Fibroblast of lung (primary cell): ENCODE data around the gene ARSJ. TPM values are rescaled to one million over a fixed set of nuclear protein-coding genes. Genes with fewer than 3 reads are reported as not detected.

Experiments
- DNase-seq, 2 donors: peaks; one replicate each; pipeline versions ENCODE4 v3.0.0 to v3.0.0-alpha.2; 2010; ENCODE audit warnings: low read depth in 2 of 2
- H2AFZ ChIP-seq: 2 replicates; pipeline ENCODE4 v1.5.1; 2012; ENCODE audit warnings: low read length, control low read depth, inconsistent platforms
- H3K27ac ChIP-seq: 2 replicates; pipeline ENCODE4 v1.5.1; 2011; ENCODE audit warnings: low read length, control low read depth; ENCODE audit not compliant: insufficient read depth
- H3K27me3 ChIP-seq: 2 replicates; pipeline ENCODE4 v1.5.1; 2011; ENCODE audit warnings: mild to moderate bottlenecking, low read length; ENCODE audit not compliant: control insufficient read depth, insufficient read depth
- H3K36me3 ChIP-seq: 2 replicates; pipeline ENCODE4 v1.5.1; 2011; ENCODE audit warnings: low read length; ENCODE audit not compliant: control insufficient read depth, insufficient read depth
- H3K4me1 ChIP-seq: 2 replicates; pipeline ENCODE4 v1.5.1; 2011; ENCODE audit warnings: low read length; ENCODE audit not compliant: control insufficient read depth, insufficient read depth; ENCODE audit errors: extremely low read depth
- H3K4me2 ChIP-seq: 2 replicates; pipeline ENCODE4 v1.5.1; 2011; ENCODE audit warnings: low read length, control low read depth; ENCODE audit not compliant: insufficient read depth; ENCODE audit errors: extremely low read depth
- H3K4me3 ChIP-seq, 4 experiments: fragments of 200-600 bp in 1 of 4; sonication (generic) in 1 of 4; replicated peaks in 1 of 4; 2 replicates each; pipeline ENCODE4 v1.5.1; 2011 to 2016; ENCODE audit warnings: low read length in 4 of 4, low read depth in 3 of 4, mild to moderate bottlenecking in 3 of 4, control low read depth in 2 of 4, inconsistent platforms in 1 of 4, mixed read lengths in 1 of 4; ENCODE audit not compliant: insufficient read depth in 1 of 4; ENCODE audit errors: control extremely low read depth in 1 of 4
- H3K79me2 ChIP-seq: 2 replicates; pipeline ENCODE4 v1.5.1; 2012; ENCODE audit warnings: mild to moderate bottlenecking, low read length, inconsistent platforms; ENCODE audit not compliant: control insufficient read depth, insufficient read depth
- H3K9ac ChIP-seq: 2 replicates; pipeline ENCODE4 v1.5.1; 2011; ENCODE audit warnings: mild to moderate bottlenecking, low read length, control low read depth; ENCODE audit not compliant: insufficient read depth
- H3K9me3 ChIP-seq: 2 replicates; pipeline ENCODE4 v1.5.1; 2012; ENCODE audit warnings: low read depth, low read length; ENCODE audit not compliant: control insufficient read depth, insufficient read depth
- H4K20me1 ChIP-seq: 2 replicates; pipeline ENCODE4 v1.5.1; 2011; ENCODE audit warnings: low read length; ENCODE audit not compliant: control insufficient read depth, insufficient read depth; ENCODE audit errors: extremely low read depth
- EZH2 ChIP-seq: IDR thresholded peaks from 2 replicates; pipeline ENCODE4 v1.5.1; 2012; ENCODE audit warnings: low read length, control low read depth, mild to moderate bottlenecking; ENCODE audit errors: missing control alignments
- polyA plus RNA-seq, 2 donors: library from polyadenylated mRNA; depleted of rRNA in 1 of 2; stranded (reverse) in 1 of 2; unstranded in 1 of 2; fragments of >200 nt; gene quantifications; 2 replicates each; pipeline ENCODE4 v1.2.1, GENCODE V29; 2011 to 2012; ENCODE audit warnings: missing spikeins in 1 of 2
- total RNA-seq: library from RNA; depleted of rRNA; stranded (reverse); fragments of >200 nt; gene quantifications from 2 replicates; pipeline ENCODE4 v1.2.1, GENCODE V29; 2014
- TF ChIP-seq, protein P1 (sequence below), 2 donors: IDR thresholded peaks in 1 of 2; conservative IDR thresholded peaks in 1 of 2; 1 replicate in 1 of 2; 2 replicates in 1 of 2; pipeline ENCODE4 v1.5.1; 2011 to 2012; ENCODE audit warnings: low read length in 2 of 2, control low read depth in 1 of 2, inconsistent platforms in 1 of 2, low read depth in 1 of 2, mild to moderate bottlenecking in 1 of 2

The ARSJ gene
- total and polyA plus RNA-seq, 2 donors (not counting 1 experiment from before 2014, with no cell fraction given) = 51.1 to 56.6 TPM

DNA sequence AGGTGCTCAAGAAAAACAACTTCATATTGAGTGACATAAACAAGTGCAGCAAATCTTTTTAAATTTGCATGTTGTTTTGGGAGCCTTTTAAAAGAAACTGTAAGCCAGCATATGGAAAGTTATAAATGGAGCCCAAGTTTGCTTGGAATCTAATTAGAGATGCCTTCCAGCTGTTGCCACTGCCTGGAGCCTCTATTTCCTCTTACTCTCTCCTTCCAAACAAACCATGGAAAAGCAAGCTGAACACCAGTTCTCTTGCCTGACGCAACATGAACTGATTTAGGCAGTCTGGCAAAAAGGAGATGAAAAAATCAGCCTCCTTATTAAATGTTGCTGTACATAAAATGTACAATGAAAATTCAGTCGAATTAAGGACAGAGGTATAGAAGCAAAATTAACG is 21.5 kb downstream of the ARSJ start:
- H3K27ac ChIP-seq = peak overlapping the region; percentile 84
- H3K9me3 ChIP-seq = no peaks in the 10 kb centered on the region
- no peak overlapping the region for H3K9ac ChIP-seq
- peaks cover 35% of the 10 kb centered on the region for H3K4me1 ChIP-seq
- no peaks in the 10 kb centered on the region for H3K36me3 ChIP-seq
- H2AFZ ChIP-seq = no peak overlapping the region
- DNase-seq = peak in 1 of 2 donors; percentile 88
- no peaks in the 10 kb centered on the region for H4K20me1 ChIP-seq
- no peak overlapping the region for H3K4me3 ChIP-seq
- H3K27me3 ChIP-seq = no peaks in the 10 kb centered on the region
- TF ChIP-seq, protein P1, sequence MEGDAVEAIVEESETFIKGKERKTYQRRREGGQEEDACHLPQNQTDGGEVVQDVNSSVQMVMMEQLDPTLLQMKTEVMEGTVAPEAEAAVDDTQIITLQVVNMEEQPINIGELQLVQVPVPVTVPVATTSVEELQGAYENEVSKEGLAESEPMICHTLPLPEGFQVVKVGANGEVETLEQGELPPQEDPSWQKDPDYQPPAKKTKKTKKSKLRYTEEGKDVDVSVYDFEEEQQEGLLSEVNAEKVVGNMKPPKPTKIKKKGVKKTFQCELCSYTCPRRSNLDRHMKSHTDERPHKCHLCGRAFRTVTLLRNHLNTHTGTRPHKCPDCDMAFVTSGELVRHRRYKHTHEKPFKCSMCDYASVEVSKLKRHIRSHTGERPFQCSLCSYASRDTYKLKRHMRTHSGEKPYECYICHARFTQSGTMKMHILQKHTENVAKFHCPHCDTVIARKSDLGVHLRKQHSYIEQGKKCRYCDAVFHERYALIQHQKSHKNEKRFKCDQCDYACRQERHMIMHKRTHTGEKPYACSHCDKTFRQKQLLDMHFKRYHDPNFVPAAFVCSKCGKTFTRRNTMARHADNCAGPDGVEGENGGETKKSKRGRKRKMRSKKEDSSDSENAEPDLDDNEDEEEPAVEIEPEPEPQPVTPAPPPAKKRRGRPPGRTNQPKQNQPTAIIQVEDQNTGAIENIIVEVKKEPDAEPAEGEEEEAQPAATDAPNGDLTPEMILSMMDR (conservative IDR thresholded peaks at IDR 0.05 in 1 of 2, IDR thresholded peaks at IDR 0.05 in 1 of 2; ENCODE audit: low read depth in 1 of 2, low read length in 2 of 2) = no peak
- TF ChIP-seq EZH2 = no peak
- peak overlapping the region; percentile 86 for H3K4me2 ChIP-seq
- peaks cover 76% of the 10 kb centered on the region for H3K79me2 ChIP-seq

DNA sequence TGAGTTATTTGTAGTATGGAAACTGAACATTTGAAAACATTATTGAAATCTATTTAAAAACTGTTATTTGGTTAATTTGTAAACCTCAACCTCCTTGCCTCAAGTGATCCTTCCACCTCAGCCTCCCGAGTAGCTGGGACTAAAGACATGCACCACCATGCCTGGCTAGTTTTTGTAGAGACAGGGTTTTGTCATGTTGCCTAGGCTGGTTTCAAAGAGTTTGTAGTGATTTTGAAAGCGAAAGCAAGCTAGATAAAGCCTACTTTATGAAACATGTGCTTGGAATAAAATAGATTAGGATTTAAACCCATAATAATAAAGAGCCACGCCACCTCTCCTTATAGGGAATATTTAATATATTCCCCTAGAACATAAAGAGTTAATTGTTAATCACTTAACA is 23.5 kb downstream of the ARSJ start:
- H3K36me3 ChIP-seq = no peaks in the 10 kb centered on the region
- H4K20me1 ChIP-seq = no peaks in the 10 kb centered on the region
- DNase-seq = peak in 1 of 2 donors; percentile 39
- peak overlapping the region in 3 of 4 experiments; percentile 15 to 20 (median 16) for H3K4me3 ChIP-seq
- peak overlapping the region; percentile 82 for H3K4me2 ChIP-seq
- no peaks in the 10 kb centered on the region for H3K27me3 ChIP-seq
- peak overlapping the region; percentile 34 for H3K27ac ChIP-seq
- peaks cover 74% of the 10 kb centered on the region for H3K79me2 ChIP-seq
- H3K4me1 ChIP-seq = peaks cover 24% of the 10 kb centered on the region
- H3K9ac ChIP-seq = no peak overlapping the region
- TF ChIP-seq, protein P1 (conservative IDR thresholded peaks at IDR 0.05 in 1 of 2, IDR thresholded peaks at IDR 0.05 in 1 of 2; ENCODE audit: low read depth in 1 of 2, low read length in 2 of 2) = no peak
- TF ChIP-seq EZH2 = no peak
- H2AFZ ChIP-seq = no peak overlapping the region
- no peaks in the 10 kb centered on the region for H3K9me3 ChIP-seq

DNA sequence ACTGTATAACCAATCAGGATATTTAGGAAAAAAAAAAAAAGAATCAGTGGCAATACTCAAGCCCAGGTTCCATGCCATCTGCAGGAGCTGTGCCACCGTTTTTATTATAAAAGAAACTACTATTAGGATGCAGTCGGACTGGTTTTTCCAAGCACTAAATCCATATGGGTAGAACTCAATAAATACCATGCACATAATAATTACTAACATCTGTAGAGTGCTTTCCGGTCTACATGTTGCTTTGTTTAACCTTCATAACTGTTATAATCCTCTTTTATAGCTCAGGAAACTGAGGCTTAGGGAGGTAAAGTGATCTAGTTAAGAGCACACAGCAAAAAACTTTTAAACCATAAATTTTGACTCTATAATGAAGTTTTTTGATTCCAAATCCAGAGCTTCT is 24.0 kb downstream of the ARSJ start:
- no peak overlapping the region for H2AFZ ChIP-seq
- no peak overlapping the region for H3K4me2 ChIP-seq
- H3K9ac ChIP-seq = no peak overlapping the region
- no peaks in the 10 kb centered on the region for H3K27me3 ChIP-seq
- no peak overlapping the region for H3K27ac ChIP-seq
- no peaks in the 10 kb centered on the region for H3K9me3 ChIP-seq
- H3K4me3 ChIP-seq = no peak overlapping the region
- no peaks in the 10 kb centered on the region for H4K20me1 ChIP-seq
- TF ChIP-seq, protein P1 (conservative IDR thresholded peaks at IDR 0.05 in 1 of 2, IDR thresholded peaks at IDR 0.05 in 1 of 2; ENCODE audit: low read depth in 1 of 2, low read length in 2 of 2) = no peak
- no peak for TF ChIP-seq EZH2
- H3K79me2 ChIP-seq = peaks cover 72% of the 10 kb centered on the region
- no peak for DNase-seq
- H3K4me1 ChIP-seq = peaks cover 19% of the 10 kb centered on the region
- H3K36me3 ChIP-seq = no peaks in the 10 kb centered on the region
